A549 (cell line): ENCODE measurements around the gene ADCY7. TPM values are rescaled to one million over a fixed set of nuclear protein-coding genes. Genes with fewer than 3 reads are reported as not detected.

Experiments used
- ATAC-seq, 2 experiments: fragments of 200-7000 bp in 1 of 2; fragments of >200 bp in 1 of 2; cut with Nextera tagmentation in 1 of 2; cut with Tn5 transposase in 1 of 2; 3 replicates each; pipeline versions ENCODE4 v1.8.0 to v1.9.1; 2018 to 2020; ENCODE audit warnings: mild to moderate bottlenecking in 1 of 2, moderate library complexity in 1 of 2
- CTCF ChIA-PET: fragments of 300-600 bp; sonication (Branson Sonifier 250); formaldehyde crosslinking; extraction: SDS; loops from one replicate; lab custom pipeline; 2021; ENCODE audit warnings: antibody characterized with exemption, inconsistent platforms; lab: Yijun Ruan, JAX
- POLR2A ChIA-PET: fragments of 350-600 bp; formaldehyde crosslinking; extraction: SDS; loops from one replicate; lab custom pipeline; 2021; ENCODE audit warnings: antibody characterized with exemption, inconsistent platforms; lab: Yijun Ruan, JAX
- DNase-seq, 2 experiments: peaks; one replicate each; pipeline versions ENCODE4 v3.0.0 to v3.0.0-alpha.2; 2011 to 2016; ENCODE audit warnings: low read depth in 1 of 2, low spot score in 1 of 2
- FAIRE-seq: peaks from 2 replicates; lab custom pipeline; 2011; peaks lifted over from hg19 to GRCh38; lab: Jason Lieb, UNC
- H3K27ac ChIP-seq, 2 experiments: fragments of >200 bp; sonication (Bioruptor Twin); formaldehyde crosslinking; 3 replicates each; pipeline ENCODE4 v1.5.1; 2016 to 2017
- H3K4me1 ChIP-seq: fragments of >200 bp; sonication (Bioruptor Twin); formaldehyde crosslinking; 3 replicates; pipeline ENCODE4 v1.6.1; 2016
- H3K4me2 ChIP-seq: fragments of >200 bp; sonication (Bioruptor Twin); formaldehyde crosslinking; 3 replicates; pipeline ENCODE4 v1.6.1; 2016
- H3K4me3 ChIP-seq: fragments of >200 bp; sonication (Bioruptor Twin); formaldehyde crosslinking; 3 replicates; pipeline ENCODE4 v1.5.1; 2016
- H3K9me3 ChIP-seq: fragments of >200 bp; sonication (Bioruptor Twin); formaldehyde crosslinking; 3 replicates; pipeline ENCODE4 v1.6.1; 2016
- CBX8 ChIP-seq: fragments of 200-600 bp; sonication (generic); IDR thresholded peaks from 2 replicates; pipeline ENCODE4 v1.6.1; 2016
- CEBPB ChIP-seq, 2 experiments: fragments of >200 bp in 1 of 2; sonication (Bioruptor Twin) in 1 of 2; formaldehyde crosslinking in 1 of 2; IDR thresholded peaks; 2 replicates each; pipeline ENCODE4 v1.6.1; 2012 to 2016
- CHD4 ChIP-seq: fragments of 200-600 bp; sonication (generic); IDR thresholded peaks from 2 replicates; pipeline ENCODE4 v1.6.1; 2016; ENCODE audit warnings: antibody characterized with exemption, mild to moderate bottlenecking, borderline replicate concordance
- ESRRA ChIP-seq: fragments of 150-350 bp; IDR thresholded peaks from 2 replicates; pipeline ENCODE4 v1.6.1; 2014; ENCODE audit warnings: mild to moderate bottlenecking, low read length, borderline replicate concordance
- GATA3 ChIP-seq: IDR thresholded peaks from 2 replicates; pipeline ENCODE4 v1.6.1; 2012; ENCODE audit warnings: borderline replicate concordance
- HOXB13 ChIP-seq: fragments of 250-450 bp; sonication (Bioruptor Pico); IDR thresholded peaks from 2 replicates; pipeline ENCODE4 v1.5.0; 2020; ENCODE audit warnings: low read depth, mild to moderate bottlenecking, moderate library complexity
- HOXB5 ChIP-seq: fragments of 250-450 bp; sonication (Bioruptor Pico); IDR thresholded peaks from 2 replicates; pipeline ENCODE4 v1.5.0; 2020; ENCODE audit warnings: mild to moderate bottlenecking, moderate library complexity
- JUN ChIP-seq, 2 experiments: fragments of >200 bp; sonication (Bioruptor Twin); formaldehyde crosslinking; IDR thresholded peaks; 2 replicates in 1 of 2; 3 replicates in 1 of 2; pipeline ENCODE4 v1.6.1; 2016 to 2017
- KDM1A ChIP-seq: fragments of 200-600 bp; sonication (generic); IDR thresholded peaks from 2 replicates; pipeline ENCODE4 v1.6.1; 2016; ENCODE audit warnings: low read depth, mild to moderate bottlenecking
- KDM5A ChIP-seq: fragments of 200-600 bp; sonication (generic); IDR thresholded peaks from 2 replicates; pipeline ENCODE4 v1.6.1; 2016; ENCODE audit warnings: antibody characterized with exemption, mild to moderate bottlenecking
- NFE2L2 ChIP-seq: fragments of 150-350 bp; conservative IDR thresholded peaks from 2 replicates; pipeline ENCODE4 v1.6.1; 2014; ENCODE audit warnings: low read length
- NPAS2 ChIP-seq: fragments of 250-450 bp; sonication (Bioruptor Pico); IDR thresholded peaks from 2 replicates; pipeline ENCODE4 v1.8.0; 2022; ENCODE audit warnings: mild to moderate bottlenecking, moderate library complexity, borderline replicate concordance
- PHF8 ChIP-seq: fragments of 200-600 bp; sonication (generic); IDR thresholded peaks from 2 replicates; pipeline ENCODE4 v1.6.1; 2016; ENCODE audit warnings: low read depth, mild to moderate bottlenecking, antibody characterized with exemption, moderate library complexity, borderline replicate concordance
- POLR2A ChIP-seq: IDR thresholded peaks from 2 replicates; pipeline ENCODE4 v1.6.1; 2012; ENCODE audit warnings: mild to moderate bottlenecking, low read length
- POLR2AphosphoS2 ChIP-seq: conservative IDR thresholded peaks from 2 replicates; pipeline ENCODE4 v1.6.1; 2012; ENCODE audit warnings: low read length, improper control_type of control experiment, inconsistent platforms
- RFX5 ChIP-seq: fragments of 450-650 bp; IDR thresholded peaks from 2 replicates; pipeline ENCODE4 v1.7.1; 2014; ENCODE audit warnings: antibody characterized with exemption, mild to moderate bottlenecking, moderate library complexity
- RNF2 ChIP-seq: fragments of 200-600 bp; sonication (generic); IDR thresholded peaks from 2 replicates; pipeline ENCODE4 v1.6.1; 2016; ENCODE audit warnings: low read depth, mild to moderate bottlenecking, antibody characterized with exemption, moderate library complexity, borderline replicate concordance
- ZC3H11A ChIP-seq: fragments of 450-650 bp; IDR thresholded peaks from 2 replicates; pipeline ENCODE4 v1.6.1; 2014; ENCODE audit warnings: antibody characterized with exemption, mild to moderate bottlenecking
- ZFP36 ChIP-seq: fragments of 450-650 bp; IDR thresholded peaks from 2 replicates; pipeline ENCODE4 v1.6.1; 2014; ENCODE audit warnings: borderline replicate concordance; ENCODE audit not compliant: partially characterized antibody
- WGBS: methylation state at CpG from one replicate; pipeline ENCODE4 v1.1.6; 2017; ENCODE audit errors: missing lambda C conversion rate; 5-methylcytosine and 5-hydroxymethylcytosine counted together
- polyA plus RNA-seq, 4 experiments: library from polyadenylated mRNA; depleted of rRNA in 3 of 4; stranded (reverse); fragments of >200 nt; fragmentation: RNase III in 1 of 4; extraction: RNeasy Plus Mini Kit Qiagen cat#74134 plus additional on column Dnase treatment in 1 of 4; gene quantifications; 2 replicates in 3 of 4; 3 replicates in 1 of 4; pipeline ENCODE4 v1.2.3, GENCODE V29; 2011 to 2017
- TF ChIP-seq, protein P1 (sequence below): fragments of >200 bp; sonication (Bioruptor Twin); formaldehyde crosslinking; IDR thresholded peaks from 2 replicates; pipeline ENCODE4 v1.6.1; 2016
- TF ChIP-seq, protein P2 (sequence below): fragments of 150-350 bp; IDR thresholded peaks from 2 replicates; pipeline ENCODE4 v1.6.1; 2014; ENCODE audit warnings: low read depth, mild to moderate bottlenecking, low read length
- TF ChIP-seq, protein P3 (sequence below): fragments of 200-600 bp; sonication (generic); IDR thresholded peaks from 2 replicates; pipeline ENCODE4 v1.6.1; 2016; ENCODE audit warnings: antibody characterized with exemption, mild to moderate bottlenecking, moderate library complexity
- TF ChIP-seq, protein P4 (sequence below): IDR thresholded peaks from 2 replicates; pipeline ENCODE4 v1.6.1; 2012

ADCY7 gene
- polyA plus RNA-seq, 2 of the 4 experiments (the other 2 are of a cell fraction): 10.5 to 18.7 TPM

DNA sequence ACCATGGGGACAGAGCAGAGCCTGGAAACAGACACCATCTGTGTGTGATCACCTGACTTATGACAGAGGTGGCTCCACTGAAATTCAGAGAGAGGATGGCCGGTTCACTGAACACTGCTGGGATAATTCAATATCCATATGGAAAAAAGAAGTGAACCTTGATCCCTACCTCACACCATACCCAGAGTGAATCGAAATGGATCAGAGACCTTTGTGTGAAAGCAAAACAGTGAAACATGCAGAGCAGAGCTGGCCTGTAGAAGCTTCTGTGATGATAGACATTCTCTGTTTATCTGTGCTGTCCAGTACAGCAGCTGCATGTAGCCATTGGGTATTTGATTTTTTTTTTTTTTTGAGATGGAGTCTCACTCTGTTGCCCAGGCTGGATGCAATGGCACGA, 20.3 kb downstream of the ADCY7 start:
- DNase-seq: no peak
- peaks cover 4% of the 10 kb centered on the region; the same call in 1 of the 3 replicates for H3K4me1 ChIP-seq
- H3K27ac ChIP-seq: no peak overlapping the region
- WGBS: 96% methylated on average over 3 of the region's 3 CpGs
- ChIA-PET CTCF (interaction anchor here (0.6 to 1.1 kb wide), 3 partner anchors 88 to 377 kb away, joined by 3 read pairs; no protein-coding TSS in a partner anchor), POLR2A (no interaction called here)
- no peak for FAIRE-seq
- H3K9me3 ChIP-seq: no peaks in the 10 kb centered on the region
- ATAC-seq: no peak
- no peak overlapping the region for H3K4me3 ChIP-seq
- no peak for TF ChIP-seq GATA3
- TF ChIP-seq, protein P1, sequence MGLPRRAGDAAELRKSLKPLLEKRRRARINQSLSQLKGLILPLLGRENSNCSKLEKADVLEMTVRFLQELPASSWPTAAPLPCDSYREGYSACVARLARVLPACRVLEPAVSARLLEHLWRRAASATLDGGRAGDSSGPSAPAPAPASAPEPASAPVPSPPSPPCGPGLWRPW: no peak
- no peak for TF ChIP-seq NFE2L2
- TF ChIP-seq RFX5: no peak
- TF ChIP-seq ESRRA: no peak
- TF ChIP-seq, protein P2, sequence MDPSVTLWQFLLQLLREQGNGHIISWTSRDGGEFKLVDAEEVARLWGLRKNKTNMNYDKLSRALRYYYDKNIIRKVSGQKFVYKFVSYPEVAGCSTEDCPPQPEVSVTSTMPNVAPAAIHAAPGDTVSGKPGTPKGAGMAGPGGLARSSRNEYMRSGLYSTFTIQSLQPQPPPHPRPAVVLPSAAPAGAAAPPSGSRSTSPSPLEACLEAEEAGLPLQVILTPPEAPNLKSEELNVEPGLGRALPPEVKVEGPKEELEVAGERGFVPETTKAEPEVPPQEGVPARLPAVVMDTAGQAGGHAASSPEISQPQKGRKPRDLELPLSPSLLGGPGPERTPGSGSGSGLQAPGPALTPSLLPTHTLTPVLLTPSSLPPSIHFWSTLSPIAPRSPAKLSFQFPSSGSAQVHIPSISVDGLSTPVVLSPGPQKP: no peak
- TF ChIP-seq CEBPB (IDR thresholded peaks at IDR 0.05): no peak
- no peak for TF ChIP-seq JUN (IDR thresholded peaks at IDR 0.05)
- no peak for TF ChIP-seq KDM5A
- TF ChIP-seq NPAS2: no peak
- no peak for TF ChIP-seq ZC3H11A
- TF ChIP-seq CHD4: no peak
- TF ChIP-seq, protein P3, sequence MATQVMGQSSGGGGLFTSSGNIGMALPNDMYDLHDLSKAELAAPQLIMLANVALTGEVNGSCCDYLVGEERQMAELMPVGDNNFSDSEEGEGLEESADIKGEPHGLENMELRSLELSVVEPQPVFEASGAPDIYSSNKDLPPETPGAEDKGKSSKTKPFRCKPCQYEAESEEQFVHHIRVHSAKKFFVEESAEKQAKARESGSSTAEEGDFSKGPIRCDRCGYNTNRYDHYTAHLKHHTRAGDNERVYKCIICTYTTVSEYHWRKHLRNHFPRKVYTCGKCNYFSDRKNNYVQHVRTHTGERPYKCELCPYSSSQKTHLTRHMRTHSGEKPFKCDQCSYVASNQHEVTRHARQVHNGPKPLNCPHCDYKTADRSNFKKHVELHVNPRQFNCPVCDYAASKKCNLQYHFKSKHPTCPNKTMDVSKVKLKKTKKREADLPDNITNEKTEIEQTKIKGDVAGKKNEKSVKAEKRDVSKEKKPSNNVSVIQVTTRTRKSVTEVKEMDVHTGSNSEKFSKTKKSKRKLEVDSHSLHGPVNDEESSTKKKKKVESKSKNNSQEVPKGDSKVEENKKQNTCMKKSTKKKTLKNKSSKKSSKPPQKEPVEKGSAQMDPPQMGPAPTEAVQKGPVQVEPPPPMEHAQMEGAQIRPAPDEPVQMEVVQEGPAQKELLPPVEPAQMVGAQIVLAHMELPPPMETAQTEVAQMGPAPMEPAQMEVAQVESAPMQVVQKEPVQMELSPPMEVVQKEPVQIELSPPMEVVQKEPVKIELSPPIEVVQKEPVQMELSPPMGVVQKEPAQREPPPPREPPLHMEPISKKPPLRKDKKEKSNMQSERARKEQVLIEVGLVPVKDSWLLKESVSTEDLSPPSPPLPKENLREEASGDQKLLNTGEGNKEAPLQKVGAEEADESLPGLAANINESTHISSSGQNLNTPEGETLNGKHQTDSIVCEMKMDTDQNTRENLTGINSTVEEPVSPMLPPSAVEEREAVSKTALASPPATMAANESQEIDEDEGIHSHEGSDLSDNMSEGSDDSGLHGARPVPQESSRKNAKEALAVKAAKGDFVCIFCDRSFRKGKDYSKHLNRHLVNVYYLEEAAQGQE: no peak
- TF ChIP-seq ZFP36: no peak
- no peak for TF ChIP-seq PHF8
- TF ChIP-seq, protein P4, sequence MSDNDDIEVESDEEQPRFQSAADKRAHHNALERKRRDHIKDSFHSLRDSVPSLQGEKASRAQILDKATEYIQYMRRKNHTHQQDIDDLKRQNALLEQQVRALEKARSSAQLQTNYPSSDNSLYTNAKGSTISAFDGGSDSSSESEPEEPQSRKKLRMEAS: no peak
- no peak for TF ChIP-seq POLR2AphosphoS2
- TF ChIP-seq HOXB5 (CRISPR knock-in tag): no peak
- no peak for TF ChIP-seq CBX8
- TF ChIP-seq KDM1A: no peak
- TF ChIP-seq, all 56 proteins: peak for 0
- H3K4me2 ChIP-seq: no peak overlapping the region

DNA sequence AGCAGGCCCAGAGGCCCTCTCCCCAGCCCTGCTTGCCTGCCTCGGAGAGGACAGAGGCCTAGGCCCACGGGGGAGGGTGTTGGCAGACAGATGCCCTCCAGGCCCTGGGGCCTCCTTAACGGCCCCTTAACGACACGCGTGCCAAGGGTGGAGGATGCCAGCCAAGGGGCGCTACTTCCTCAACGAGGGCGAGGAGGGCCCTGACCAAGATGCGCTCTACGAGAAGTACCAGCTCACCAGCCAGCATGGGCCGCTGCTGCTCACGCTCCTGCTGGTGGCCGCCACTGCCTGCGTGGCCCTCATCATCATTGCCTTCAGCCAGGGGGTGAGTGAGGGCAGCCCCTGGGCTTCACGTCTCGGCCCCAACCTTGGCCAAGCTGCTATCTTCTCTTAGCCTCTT, 21.7 kb downstream of the ADCY7 start:
- ChIA-PET POLR2A (no interaction called here), CTCF (interaction anchor here (1.1 kb wide), 1 partner anchor 13 kb away, joined by 3 read pairs; no protein-coding TSS in a partner anchor)
- Histone ChIP-seq H3K4me3 (no peak overlapping the region), H3K4me1 (peaks cover 4% of the 10 kb centered on the region; the same call in 1 of the 3 replicates), H3K9me3 (no peaks in the 10 kb centered on the region), H3K4me2 (no peak overlapping the region), H3K27ac (no peak overlapping the region)
- no peak for ATAC-seq
- 98% methylated on average over 7 of the region's 17 CpGs for WGBS
- no peak for DNase-seq
- TF ChIP-seq RNF2 (no peak), HOXB13 (CRISPR knock-in tag) (no peak), CHD4 (no peak), POLR2A (no peak)
- FAIRE-seq: no peak
